Liver (tissue), 9 donors: ENCODE data around the gene ZNF710. TPM values are rescaled to one million over a fixed set of nuclear protein-coding genes. Genes with fewer than 3 reads are reported as not detected.

Experiments used
- DNase-seq: peaks from one replicate; pipeline ENCODE4 v3.0.0-alpha.2; 2017; ENCODE audit warnings: low spot score
- H3K27ac ChIP-seq, 2 donors: one replicate each; pipeline ENCODE4 v1.7.0; 2013; ENCODE audit warnings: inconsistent platforms in 2 of 2, low read length in 2 of 2, control low read depth in 1 of 2, low read depth in 1 of 2, mild to moderate bottlenecking in 1 of 2
- H3K27me3 ChIP-seq, 4 donors: one replicate each; pipeline versions ENCODE4 v1.6.1 to v1.7.0; 2013; ENCODE audit warnings: low read length in 3 of 4, inconsistent platforms in 1 of 4, mild to moderate bottlenecking in 1 of 4, moderate library complexity in 1 of 4; ENCODE audit not compliant: control insufficient read depth in 4 of 4, insufficient read depth in 4 of 4
- H3K36me3 ChIP-seq, 4 donors: one replicate each; pipeline versions ENCODE4 v1.6.1 to v1.7.0; 2013; ENCODE audit warnings: low read length in 3 of 4, mild to moderate bottlenecking in 3 of 4, low read depth in 1 of 4, moderate library complexity in 1 of 4; ENCODE audit not compliant: control insufficient read depth in 4 of 4, insufficient read depth in 3 of 4
- H3K4me1 ChIP-seq, 4 donors: one replicate each; pipeline versions ENCODE4 v1.6.1 to v1.7.0; 2013; ENCODE audit warnings: low read length in 3 of 4, mild to moderate bottlenecking in 3 of 4, moderate library complexity in 1 of 4; ENCODE audit not compliant: control insufficient read depth in 4 of 4, insufficient read depth in 4 of 4
- H3K4me3 ChIP-seq, 3 donors: one replicate each; pipeline versions ENCODE4 v1.6.1 to v1.7.0; 2013; ENCODE audit warnings: low read length in 3 of 3, control low read depth in 1 of 3, low read depth in 1 of 3, mild to moderate bottlenecking in 1 of 3
- H3K9ac ChIP-seq, 2 donors: one replicate each; pipeline ENCODE4 v1.7.0; 2013; ENCODE audit warnings: low read length in 2 of 2, mild to moderate bottlenecking in 2 of 2, moderate library complexity in 2 of 2, control low read depth in 1 of 2, low read depth in 1 of 2
- H3K9me3 ChIP-seq, 4 donors: one replicate each; pipeline versions ENCODE4 v1.6.1 to v1.7.0; 2013; ENCODE audit warnings: low read length in 3 of 4; ENCODE audit not compliant: control insufficient read depth in 4 of 4
- ATF3 ChIP-seq: IDR thresholded peaks from 2 replicates; pipeline ENCODE4 v1.6.1; 2016; ENCODE audit warnings: antibody characterized with exemption
- CTCF ChIP-seq: fragments of 150-350 bp; IDR thresholded peaks from 2 replicates; pipeline ENCODE4 v1.5.1; 2017; ENCODE audit warnings: improper control_type of control experiment, low read depth, low read length; ENCODE audit not compliant: missing input control
- EGR1 ChIP-seq, 2 donors: IDR thresholded peaks; 2 replicates each; pipeline ENCODE4 v1.6.1; 2016 to 2018; ENCODE audit warnings: antibody characterized with exemption in 2 of 2, low read depth in 2 of 2
- GABPA ChIP-seq, 2 donors: IDR thresholded peaks in 1 of 2; conservative IDR thresholded peaks in 1 of 2; 2 replicates each; pipeline ENCODE4 v1.6.1; 2016; ENCODE audit warnings: antibody characterized with exemption in 2 of 2, mild to moderate bottlenecking in 1 of 2, moderate library complexity in 1 of 2
- HNF4G ChIP-seq: IDR thresholded peaks from 2 replicates; pipeline ENCODE4 v1.6.1; 2016; ENCODE audit warnings: antibody characterized with exemption
- JUND ChIP-seq, 2 donors: IDR thresholded peaks; 2 replicates each; pipeline ENCODE4 v1.6.1; 2016; ENCODE audit warnings: antibody characterized with exemption in 2 of 2
- MAX ChIP-seq: IDR thresholded peaks from 2 replicates; pipeline ENCODE4 v1.6.1; 2016; ENCODE audit warnings: antibody characterized with exemption
- NR2F2 ChIP-seq: IDR thresholded peaks from 2 replicates; pipeline ENCODE4 v1.6.1; 2016; ENCODE audit warnings: antibody characterized with exemption
- REST ChIP-seq: IDR thresholded peaks from 2 replicates; pipeline ENCODE4 v1.6.1; 2016; ENCODE audit warnings: antibody characterized with exemption, mild to moderate bottlenecking
- YY1 ChIP-seq: IDR thresholded peaks from 2 replicates; pipeline ENCODE4 v1.6.1; 2016; ENCODE audit warnings: antibody characterized with exemption, mild to moderate bottlenecking
- WGBS: extraction: QIAGEN DNeasy Blood & Tissue Kit; methylation state at CpG from one replicate; pipeline ENCODE4 v1.1.7; 2013; 5-methylcytosine and 5-hydroxymethylcytosine counted together
- polyA plus RNA-seq, 2 donors: library from polyadenylated mRNA; stranded (reverse) in 1 of 2; unstranded in 1 of 2; fragments of 200-250 nt in 1 of 2; fragments of >200 nt in 1 of 2; fragmentation: Nextera tagmentation in 1 of 2; extraction: Ambion mirVana in 1 of 2; gene quantifications; one replicate each; pipeline versions ENCODE4 v1.2.1 to v1.2.3, GENCODE V29; 2013 to 2015
- total RNA-seq, 2 donors: library from RNA; depleted of rRNA; stranded (reverse); fragments of >200 nt; gene quantifications; one replicate each; pipeline ENCODE4 v1.2.3, GENCODE V29; 2014
- donor health status: healthy.
- donor health status: healthy.
- donor health status: healthy.
- donor health status: healthy.
- donor health status: healthy.

Gene ZNF710
- total and polyA plus RNA-seq, 4 donors = 1.9 to 15.3 (median 5.4) TPM

GRCh38 chr15:90036343-90036742 lies 35.2 kb downstream of the ZNF710 start:
- Histone ChIP-seq H3K9ac (no peak overlapping the region), H3K27me3 (no peaks in the 10 kb centered on the region), H3K36me3 (no peaks in the 10 kb centered on the region), H3K27ac (peak overlapping the region; percentile 47 to 57), H3K9me3 (no peaks in the 10 kb centered on the region), H3K4me1 (peaks cover 25 to 56% (median 39%) of the 10 kb centered on the region in 4 donors), H3K4me3 (no peak overlapping the region)
- TF ChIP-seq JUND (IDR thresholded peaks at IDR 0.05) = no peak
- no peak for TF ChIP-seq CTCF
- no peak for TF ChIP-seq GABPA (IDR thresholded peaks at IDR 0.05 in 1 of 2, conservative IDR thresholded peaks at IDR 0.05 in 1 of 2)
- TF ChIP-seq REST = no peak
- no peak for TF ChIP-seq YY1
- no peak for DNase-seq
- WGBS = 83% methylated on average over 9 of the region's 9 CpGs

GRCh38 chr15:90036806-90037510 lies 35.8 kb downstream of the ZNF710 start:
- Histone ChIP-seq H3K9me3 (no peaks in the 10 kb centered on the region), H3K27ac (peak overlapping the region; percentile 57 to 67), H3K4me1 (peaks cover 25 to 53% (median 39%) of the 10 kb centered on the region in 4 donors), H3K9ac (no peak overlapping the region), H3K27me3 (no peaks in the 10 kb centered on the region), H3K4me3 (no peak overlapping the region), H3K36me3 (no peaks in the 10 kb centered on the region)
- no peak for TF ChIP-seq EGR1 (IDR thresholded peaks at IDR 0.05; ENCODE audit: low read depth in 2 of 2)
- TF ChIP-seq ATF3 = no peak
- no peak for TF ChIP-seq MAX
- 56% methylated on average over 11 of the region's 11 CpGs for WGBS
- DNase-seq = no peak

- no peak for DNase-seq
- peak overlapping the region; percentile 57 to 67 for H3K27ac ChIP-seq
- H3K36me3 ChIP-seq = no peaks in the 10 kb centered on the region
- WGBS = 88% methylated on average over 5 of the region's 5 CpGs
- no peaks in the 10 kb centered on the region for H3K9me3 ChIP-seq
- no peak overlapping the region for H3K4me3 ChIP-seq
- no peaks in the 10 kb centered on the region for H3K27me3 ChIP-seq
- no peak for TF ChIP-seq HNF4G
- TF ChIP-seq NR2F2 = peak; percentile 66
- no peak overlapping the region for H3K9ac ChIP-seq
- H3K4me1 ChIP-seq = peaks cover 25 to 53% (median 39%) of the 10 kb centered on the region in 4 donors
Measured at GRCh38 chr15:90037511-90037860, 36.4 kb downstream of the ZNF710 start.
